Left ventricle myocardium inferior (tissue), 1 donor: ENCODE data around the gene CRY2. TPM values are rescaled to one million over a fixed set of nuclear protein-coding genes. Genes with fewer than 3 reads are reported as not detected.

Experiments used
- DNase-seq: peaks from one replicate; pipeline ENCODE4 v3.0.0-alpha.2; 2020
- H3K27ac ChIP-seq: fragments of 200-600 bp; replicated peaks from 2 replicates; pipeline ENCODE4 v1.8.0; 2021
- H3K27me3 ChIP-seq: fragments of 200-600 bp; 2 replicates; pipeline ENCODE4 v1.8.0; 2021; ENCODE audit warnings: low read depth
- H3K36me3 ChIP-seq: fragments of 200-600 bp; 2 replicates; pipeline ENCODE4 v1.8.0; 2021
- H3K4me1 ChIP-seq: fragments of 200-600 bp; 2 replicates; pipeline ENCODE4 v1.8.0; 2021
- H3K4me3 ChIP-seq: fragments of 200-600 bp; 2 replicates; pipeline ENCODE4 v1.8.0; 2021; ENCODE audit warnings: mild to moderate bottlenecking, moderate library complexity
- H3K9me3 ChIP-seq: fragments of 200-600 bp; replicated peaks from 2 replicates; pipeline ENCODE4 v1.8.0; 2021
- CTCF ChIP-seq: fragments of 200-600 bp; IDR thresholded peaks from 2 replicates; pipeline ENCODE4 v1.8.0; 2021; ENCODE audit warnings: antibody characterized with exemption, mild to moderate bottlenecking, borderline replicate concordance
- intact Hi-C: fragments of 100-400 bp; cut with micrococcal nuclease; formaldehyde crosslinking; loops from one replicate; pipeline ENCODE4 v1.11.0; 2022
- total RNA-seq: library from RNA; stranded (reverse); fragmentation: NEBNext Ultra II Directional; extraction: Animal tissue kit (Norgen Biotek cat#: 25700); gene quantifications from one replicate; pipeline ENCODE4 v1.2.1, GENCODE V29; 2021
- donor health status: DM: no; HTN: yes; CAD: no; lungs with severe emphysema.

Gene CRY2
- total RNA-seq, 1 donor from 2014 or later = 62.2 TPM

- TF ChIP-seq CTCF = no peak
- no peaks in the 10 kb centered on the region for H3K9me3 ChIP-seq
- H3K4me3 ChIP-seq = no peak overlapping the region
- peaks cover 99% of the 10 kb centered on the region for H3K36me3 ChIP-seq
- DNase-seq = no peak
- intact Hi-C loops = no loop called here
- no peaks in the 10 kb centered on the region for H3K27me3 ChIP-seq
- no peak overlapping the region for H3K27ac ChIP-seq
- H3K4me1 ChIP-seq = no peaks in the 10 kb centered on the region
Observed at GRCh38 chr11:45869551-45869950, 22.3 kb downstream of the CRY2 start.

- Histone ChIP-seq H3K9me3 (no peaks in the 10 kb centered on the region), H3K4me1 (peaks cover 4% of the 10 kb centered on the region), H3K4me3 (no peak overlapping the region), H3K36me3 (peaks cover 99% of the 10 kb centered on the region), H3K27me3 (no peaks in the 10 kb centered on the region), H3K27ac (no peak overlapping the region)
- intact Hi-C loops = no loop called here
- no peak for TF ChIP-seq CTCF
- no peak for DNase-seq
Observed at GRCh38 chr11:45870706-45871105, 23.4 kb downstream of the CRY2 start.

- no peak for DNase-seq
- Histone ChIP-seq H3K36me3 (peaks cover 95% of the 10 kb centered on the region), H3K4me3 (no peak overlapping the region), H3K4me1 (peaks cover 13% of the 10 kb centered on the region), H3K27me3 (no peaks in the 10 kb centered on the region), H3K27ac (no peak overlapping the region), H3K9me3 (no peaks in the 10 kb centered on the region)
- TF ChIP-seq CTCF = no peak
- intact Hi-C loops = no loop called here
Observed at GRCh38 chr11:45871638-45872037, 24.4 kb downstream of the CRY2 start.

GRCh38 chr11:45872651-45873356 is 25.5 kb downstream of the CRY2 start:
- no peak overlapping the region for H3K27ac ChIP-seq
- no peaks in the 10 kb centered on the region for H3K27me3 ChIP-seq
- H3K4me3 ChIP-seq = no peak overlapping the region
- peaks cover 95% of the 10 kb centered on the region for H3K36me3 ChIP-seq
- no peak for DNase-seq
- peaks cover 16% of the 10 kb centered on the region for H3K4me1 ChIP-seq
- TF ChIP-seq CTCF = peak; percentile 73
- no peaks in the 10 kb centered on the region for H3K9me3 ChIP-seq
- intact Hi-C loops = no loop called here

GRCh38 chr11:45876401-45876800 is 29.1 kb downstream of the CRY2 start:
- intact Hi-C loops = no loop called here
- H3K27ac ChIP-seq = peak overlapping the region; percentile 55
- H3K9me3 ChIP-seq = no peaks in the 10 kb centered on the region
- no peak for TF ChIP-seq CTCF
- no peaks in the 10 kb centered on the region for H3K27me3 ChIP-seq
- H3K4me3 ChIP-seq = no peak overlapping the region
- peaks cover 32% of the 10 kb centered on the region for H3K4me1 ChIP-seq
- peak; percentile 38 for DNase-seq
- H3K36me3 ChIP-seq = peaks cover 91% of the 10 kb centered on the region
